Measurements from ENCODE around the gene CLASP1. TPM values are rescaled to one million over a fixed set of nuclear protein-coding genes. Genes with fewer than 3 reads are reported as not detected.
A peak's percentile ranks its signal among the peaks of the same experiment; 100 is the strongest.

The CLASP1 gene
- total RNA-seq, 2 experiments from 2014 or later: 62.3 to 76.1 TPM

DNA sequence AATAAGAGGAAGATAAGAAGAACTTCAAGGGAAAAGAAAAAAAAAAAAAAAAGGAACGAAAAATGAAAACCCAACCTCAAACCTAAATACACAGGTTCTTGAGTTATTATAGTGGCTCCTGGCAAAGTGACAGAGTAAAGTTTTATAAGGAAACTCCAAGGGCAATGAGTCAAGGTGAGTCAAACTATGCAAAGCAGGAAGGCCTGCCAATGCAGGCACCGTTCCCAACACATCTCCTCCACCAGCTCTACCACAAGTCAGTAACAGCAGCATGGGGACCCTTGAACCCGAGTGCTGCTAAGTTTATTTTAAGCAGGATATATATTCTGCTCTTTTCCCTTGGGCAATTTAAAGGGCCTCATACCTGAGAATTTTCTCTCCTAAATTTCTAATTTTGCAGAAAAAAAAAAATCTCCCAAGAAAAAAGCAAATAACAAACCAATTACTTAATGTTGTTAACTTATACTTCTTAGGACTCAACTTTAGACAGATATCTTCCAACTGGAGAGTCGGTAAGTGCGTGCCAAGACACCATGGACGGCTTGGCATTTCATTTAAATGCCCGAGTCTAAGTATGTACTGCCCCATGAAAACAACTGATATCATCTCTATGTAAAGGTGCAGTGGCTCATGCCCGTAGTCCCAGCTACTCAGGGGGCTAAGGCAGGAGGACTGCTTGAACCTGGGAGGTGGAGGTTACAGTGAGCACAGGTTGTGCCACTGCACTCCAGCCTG is 288.5 kb downstream of the CLASP1 start:
- ATAC-seq (no peak), DNase-seq (no peak)
- no peak overlapping the region for H3K27ac Mint-ChIP-seq
- peaks cover 4% of the 10 kb centered on the region for H3K4me1 Mint-ChIP-seq
- H3K27me3 Mint-ChIP-seq: no peaks in the 10 kb centered on the region
- H3K9me3 Mint-ChIP-seq (ENCODE audit: low read depth): no peaks in the 10 kb centered on the region
- peaks cover 23% of the 10 kb centered on the region for H3K36me3 Mint-ChIP-seq
- no peak overlapping the region for H3K4me3 Mint-ChIP-seq
- CTCF ChIA-PET: interaction anchor here (0.7 to 0.9 kb wide), 2 partner anchors 10 to 20 kb away, joined by 3 read pairs; no protein-coding TSS in a partner anchor

DNA sequence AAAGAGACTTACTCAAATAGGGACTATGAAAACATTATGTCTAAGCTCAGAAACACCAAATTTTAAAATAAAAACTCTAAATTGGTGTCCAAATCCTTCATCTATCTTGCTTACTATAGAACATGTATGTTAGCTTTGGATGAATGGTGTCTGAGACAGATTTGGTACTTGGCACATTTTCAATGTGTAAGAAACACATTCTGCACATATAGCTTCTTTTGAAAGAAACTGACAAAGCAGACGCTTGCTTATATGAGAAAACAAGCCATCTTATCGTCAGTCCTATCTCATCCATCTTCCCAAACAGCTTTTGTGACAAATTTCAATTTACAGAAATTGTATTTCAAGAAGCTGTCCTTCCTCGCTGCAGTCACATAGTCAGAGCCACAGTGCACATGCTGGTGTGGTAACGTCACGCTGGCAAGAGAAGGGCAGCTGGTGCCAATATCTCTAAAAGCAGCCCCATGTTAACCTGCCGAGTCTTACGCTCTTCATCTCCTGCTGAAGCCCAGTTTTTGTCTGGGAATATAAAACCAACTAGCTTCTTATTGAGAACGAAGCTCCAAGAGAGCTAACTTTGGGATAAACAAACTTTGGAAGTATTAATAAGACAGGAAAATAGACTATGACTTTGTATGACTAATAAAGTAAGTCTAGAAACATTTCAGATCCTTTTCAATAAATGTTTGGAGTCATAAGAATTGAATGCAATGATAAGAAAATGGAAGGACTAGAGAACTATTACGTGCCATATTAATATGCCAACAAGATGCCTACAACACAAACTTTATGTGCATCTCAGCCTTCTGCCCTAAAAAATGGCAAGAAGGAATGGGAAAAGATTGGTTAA is 289.3 kb downstream of the CLASP1 start:
- CTCF ChIA-PET: interaction anchor here (0.7 to 0.8 kb wide), 2 partner anchors 21 to 231 kb away, joined by 3 read pairs; no protein-coding TSS in a partner anchor
- no peak for ATAC-seq
- DNase-seq: no peak
- no peak overlapping the region for H3K27ac Mint-ChIP-seq
- H3K9me3 Mint-ChIP-seq (ENCODE audit: low read depth): no peaks in the 10 kb centered on the region
- peaks cover 4% of the 10 kb centered on the region for H3K4me1 Mint-ChIP-seq
- peaks cover 17% of the 10 kb centered on the region for H3K36me3 Mint-ChIP-seq
- H3K4me3 Mint-ChIP-seq: no peak overlapping the region
- H3K27me3 Mint-ChIP-seq: no peaks in the 10 kb centered on the region

DNA sequence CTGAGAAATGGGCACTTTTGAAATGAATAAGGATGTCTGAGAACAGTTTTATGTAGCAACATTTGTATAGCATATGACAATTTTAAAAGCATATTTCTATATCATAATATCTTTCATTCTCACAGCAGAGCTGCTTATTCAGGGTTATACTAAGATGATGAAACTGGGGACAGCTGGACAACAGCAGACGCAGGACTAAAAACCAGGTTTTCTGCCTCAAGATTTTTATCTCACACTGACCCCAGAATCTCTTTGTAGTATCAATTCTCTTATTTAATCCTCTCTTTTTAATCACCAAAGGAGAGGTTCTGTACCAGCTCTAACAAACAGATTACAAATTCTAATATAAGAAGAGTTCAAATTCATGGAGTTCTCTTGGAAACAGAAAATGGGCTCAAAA is 290.1 kb downstream of the CLASP1 start:
- Mint-ChIP-seq H3K4me1 (peaks cover 6% of the 10 kb centered on the region), H3K9me3 (ENCODE audit: low read depth) (no peaks in the 10 kb centered on the region), H3K4me3 (no peak overlapping the region), H3K27ac (no peak overlapping the region), H3K27me3 (no peaks in the 10 kb centered on the region), H3K36me3 (peaks cover 19% of the 10 kb centered on the region)
- ATAC-seq (no peak), DNase-seq (no peak)
- CTCF ChIA-PET: interaction anchor here (0.8 kb wide), 1 partner anchor 231 kb away, joined by 3 read pairs; no protein-coding TSS in a partner anchor

DNA sequence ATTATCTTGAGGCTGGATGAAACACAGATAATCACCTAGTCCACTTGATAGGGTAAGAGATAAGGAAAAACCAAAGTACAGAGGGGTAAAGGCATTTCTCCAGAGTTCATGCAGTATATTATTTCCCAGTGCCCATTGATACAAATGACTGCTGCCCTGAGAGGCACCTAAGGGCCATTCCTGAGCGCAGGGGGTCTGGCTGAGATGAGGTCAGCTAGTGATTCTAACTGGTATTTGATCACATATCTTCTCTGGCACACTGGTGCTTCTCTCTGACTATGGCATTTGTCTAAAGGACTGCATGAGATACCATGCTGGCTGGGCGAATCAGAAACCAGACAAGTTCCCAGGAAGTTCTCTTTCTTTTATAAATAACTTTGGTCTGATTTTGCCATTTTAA is 291.0 kb downstream of the CLASP1 start:
- Mint-ChIP-seq H3K4me3 (no peak overlapping the region), H3K27me3 (no peaks in the 10 kb centered on the region), H3K27ac (no peak overlapping the region), H3K36me3 (peaks cover 20% of the 10 kb centered on the region), H3K4me1 (peaks cover 6% of the 10 kb centered on the region), H3K9me3 (ENCODE audit: low read depth) (no peaks in the 10 kb centered on the region)
- DNase-seq (no peak), ATAC-seq (no peak)
- CTCF ChIA-PET: no interaction called here

DNA sequence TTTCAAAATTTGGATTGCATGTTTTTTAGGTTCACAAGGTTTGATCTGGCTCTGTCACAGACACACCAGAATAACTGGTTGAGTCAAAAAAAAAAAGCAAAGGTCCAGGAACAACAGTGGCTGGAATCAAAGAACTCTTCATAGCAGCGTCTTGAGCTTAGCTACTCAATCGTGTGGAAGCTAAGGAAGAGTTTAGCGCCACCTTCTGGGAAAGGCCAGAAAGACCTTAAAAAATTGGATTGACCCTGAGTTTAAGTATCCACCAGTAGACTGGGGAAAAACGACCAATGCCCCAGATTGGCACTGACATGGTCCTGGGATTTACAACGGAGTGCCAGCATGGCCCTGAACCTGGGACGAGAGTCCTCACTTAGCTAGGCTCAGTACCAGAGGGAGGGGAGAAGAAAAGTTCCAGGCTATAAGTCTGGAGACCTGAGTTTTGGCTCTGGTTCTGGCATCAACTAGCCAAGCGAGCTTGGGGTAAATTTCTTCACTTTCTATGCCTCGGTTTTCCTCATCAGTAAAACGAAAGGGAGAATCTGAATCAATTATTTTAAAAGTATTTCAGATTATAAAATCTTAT is 293.1 kb downstream of the CLASP1 start:
- ATAC-seq: peak; percentile 58
- no peak overlapping the region for H3K27ac Mint-ChIP-seq
- no peaks in the 10 kb centered on the region for H3K9me3 Mint-ChIP-seq (ENCODE audit: low read depth)

DNA sequence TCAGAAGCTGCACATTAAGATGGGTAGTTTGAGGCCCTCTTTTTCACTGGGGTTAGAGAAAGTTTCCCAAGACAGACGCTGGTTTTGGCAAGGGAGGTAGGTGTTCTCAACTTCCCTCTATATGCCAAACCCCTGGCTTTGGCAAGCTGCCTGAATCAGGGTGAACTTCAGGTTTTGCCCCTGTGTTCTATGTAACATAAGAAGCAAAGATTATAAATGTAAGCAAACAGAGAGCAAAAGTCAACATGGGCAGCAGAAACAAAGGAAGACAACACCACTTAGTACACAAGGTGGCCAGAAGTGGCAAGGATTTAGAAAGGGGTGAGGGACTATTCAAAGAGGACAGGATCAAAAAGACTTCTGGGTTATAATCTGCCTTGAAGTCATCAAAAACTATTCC is 293.8 kb downstream of the CLASP1 start:
- no peak for DNase-seq
- Mint-ChIP-seq H3K9me3 (ENCODE audit: low read depth) (no peaks in the 10 kb centered on the region), H3K4me3 (no peak overlapping the region), H3K36me3 (peaks cover 14% of the 10 kb centered on the region), H3K4me1 (peaks cover 6% of the 10 kb centered on the region), H3K27ac (no peak overlapping the region), H3K27me3 (no peaks in the 10 kb centered on the region)
- CTCF ChIA-PET: interaction anchor here (0.8 to 2.7 kb wide), 18 partner anchors 8 to 346 kb away, joined by 3 to 17 read pairs (median 4); no protein-coding TSS in a partner anchor
- ATAC-seq: no peak

More for the DNA sequence above, 293.1 kb downstream of the CLASP1 start:
- H3K4me1 Mint-ChIP-seq: peaks cover 6% of the 10 kb centered on the region
- H3K27me3 Mint-ChIP-seq: no peaks in the 10 kb centered on the region
- H3K4me3 Mint-ChIP-seq: no peak overlapping the region
- no peak for DNase-seq
- H3K36me3 Mint-ChIP-seq: peaks cover 14% of the 10 kb centered on the region
- CTCF ChIA-PET: interaction anchor here (0.8 to 2.7 kb wide), 18 partner anchors 9 to 346 kb away, joined by 3 to 17 read pairs (median 4); no protein-coding TSS in a partner anchor

DNA sequence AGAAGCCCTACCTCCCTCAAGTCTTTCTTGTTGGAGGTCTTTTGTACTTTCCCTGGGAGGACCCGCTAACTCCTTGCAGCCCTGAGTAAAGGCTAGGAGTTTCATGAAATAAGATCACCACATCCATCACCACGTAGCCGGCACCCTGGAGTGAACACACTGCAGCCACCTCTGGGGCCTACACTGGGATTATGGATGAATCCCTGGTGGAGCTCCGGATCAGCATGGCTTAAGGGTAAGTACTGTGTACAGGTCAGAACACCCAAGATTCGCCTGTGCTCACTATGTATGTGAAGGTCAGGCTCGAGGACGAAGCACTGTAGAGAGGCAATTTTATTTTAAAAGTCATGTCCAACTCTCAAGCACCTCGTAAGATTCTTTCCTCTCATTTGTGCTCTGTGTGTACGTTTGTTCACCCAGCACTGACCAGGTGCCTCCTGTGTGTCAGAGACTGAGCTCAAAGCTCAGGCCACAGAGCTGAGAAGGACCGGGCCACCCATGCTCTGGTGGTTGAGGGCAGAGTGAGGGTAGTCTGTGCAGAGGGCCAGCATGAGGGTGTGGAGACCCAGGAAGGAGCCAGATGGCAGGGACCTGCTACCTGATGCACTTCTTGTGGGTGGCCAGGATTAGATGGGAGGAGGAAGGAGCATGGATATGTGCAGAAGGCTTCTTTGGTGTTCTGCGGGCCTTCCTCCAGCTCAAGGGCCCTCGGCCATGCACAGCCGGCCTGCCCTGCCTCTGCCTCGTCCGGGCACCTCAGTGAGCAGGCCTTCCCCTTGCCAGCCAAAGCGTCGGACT is 297.5 kb downstream of the CLASP1 start:
- Mint-ChIP-seq H3K9me3 (ENCODE audit: low read depth) (no peaks in the 10 kb centered on the region), H3K27me3 (no peaks in the 10 kb centered on the region), H3K27ac (no peak overlapping the region), H3K4me3 (no peak overlapping the region), H3K36me3 (peaks cover 25% of the 10 kb centered on the region), H3K4me1 (peaks cover 4% of the 10 kb centered on the region)
- CTCF ChIA-PET: interaction anchor here (1.2 to 2.4 kb wide), 3 partner anchors 28 to 266 kb away, joined by 3 to 5 read pairs (median 3); no protein-coding TSS in a partner anchor
- DNase-seq: no peak
- ATAC-seq: no peak

DNA sequence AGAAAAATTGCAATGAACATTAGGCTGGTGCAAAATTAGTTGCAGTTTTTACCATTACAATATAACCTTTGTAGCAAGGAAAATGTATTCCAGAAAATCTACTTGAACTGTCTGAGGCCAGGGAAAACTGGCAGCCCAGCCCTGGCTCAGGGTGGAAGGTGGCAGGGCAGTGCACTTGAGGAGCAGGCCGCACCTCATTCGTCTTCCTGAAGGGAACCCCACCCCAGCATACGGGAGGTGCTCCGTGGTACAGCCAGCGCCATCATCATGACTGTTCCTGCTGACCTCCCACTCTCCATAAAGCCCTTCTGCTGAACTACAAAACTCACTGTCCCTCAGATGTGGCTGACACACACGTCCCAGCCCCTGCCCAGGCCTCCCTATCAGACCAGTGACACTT is 298.4 kb downstream of the CLASP1 start:
- CTCF ChIA-PET: interaction anchor here (1.2 kb wide), 1 partner anchor 40 kb away, joined by 3 read pairs; no protein-coding TSS in a partner anchor
- Mint-ChIP-seq H3K27me3 (no peaks in the 10 kb centered on the region), H3K4me3 (no peak overlapping the region), H3K9me3 (ENCODE audit: low read depth) (no peaks in the 10 kb centered on the region), H3K27ac (peak overlapping the region; percentile 2), H3K36me3 (peaks cover 29% of the 10 kb centered on the region), H3K4me1 (peaks cover 2% of the 10 kb centered on the region)
- DNase-seq (no peak), ATAC-seq (no peak)

DNA sequence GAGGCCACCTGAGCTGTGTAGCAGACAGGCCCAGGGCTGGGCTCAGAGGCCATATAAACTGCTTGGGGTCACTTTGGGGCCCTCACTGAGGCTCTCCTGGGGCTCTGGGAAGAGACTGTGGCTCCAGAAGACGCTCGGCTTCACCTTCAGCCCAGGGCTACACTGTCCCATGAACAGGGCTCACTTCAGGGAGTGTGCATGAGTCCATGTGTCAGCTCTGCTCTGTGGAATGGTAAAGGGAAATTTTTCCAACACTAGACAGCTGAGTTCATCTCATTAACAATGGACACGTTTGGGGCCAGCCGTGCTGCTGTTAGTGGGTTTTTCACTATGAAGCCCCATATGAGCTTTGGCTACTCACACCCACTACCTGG is 298.9 kb downstream of the CLASP1 start:
- peaks cover 30% of the 10 kb centered on the region for H3K36me3 Mint-ChIP-seq
- peaks cover 2% of the 10 kb centered on the region for H3K4me1 Mint-ChIP-seq
- H3K27ac Mint-ChIP-seq: no peak overlapping the region
- ATAC-seq (no peak), DNase-seq (no peak)
- no peak overlapping the region for H3K4me3 Mint-ChIP-seq
- CTCF ChIA-PET: interaction anchor here (1.2 kb wide), 1 partner anchor 39 kb away, joined by 3 read pairs; no protein-coding TSS in a partner anchor
- H3K27me3 Mint-ChIP-seq: no peaks in the 10 kb centered on the region
- no peaks in the 10 kb centered on the region for H3K9me3 Mint-ChIP-seq (ENCODE audit: low read depth)

DNA sequence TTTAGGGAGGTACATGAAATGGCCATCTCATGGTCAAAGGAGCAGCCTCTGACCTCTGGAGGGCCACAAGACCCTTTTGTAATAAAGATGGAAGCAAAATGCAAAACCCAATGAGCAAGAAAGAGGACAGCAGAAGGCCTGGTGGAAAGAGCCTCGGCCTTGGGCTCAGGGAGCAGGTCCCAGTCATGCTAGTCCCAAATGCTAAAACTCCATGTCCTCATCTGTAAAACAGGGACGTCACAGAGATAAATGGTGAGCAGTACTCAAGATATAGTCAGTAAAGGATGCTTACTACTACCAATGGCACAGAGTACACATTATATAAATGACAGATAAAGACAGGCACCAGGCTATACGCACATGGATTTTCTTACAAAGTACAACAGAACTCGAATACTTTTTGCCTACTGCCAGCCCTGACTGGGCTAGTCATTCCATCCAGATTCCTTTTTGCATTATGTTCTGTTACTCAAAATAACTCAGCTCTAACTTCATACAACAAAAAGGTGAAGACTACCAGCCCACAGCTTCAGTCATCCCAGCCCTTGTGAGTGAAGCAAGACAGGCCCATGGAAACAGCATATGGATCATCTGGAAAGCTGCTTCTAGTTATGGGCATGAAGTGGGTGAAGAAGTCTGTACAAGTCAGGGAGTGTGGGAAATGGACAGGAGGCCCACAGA is 299.4 kb downstream of the CLASP1 start:
- H3K27ac Mint-ChIP-seq: no peak overlapping the region
- ATAC-seq (no peak), DNase-seq (no peak)
- peaks cover 30% of the 10 kb centered on the region for H3K36me3 Mint-ChIP-seq
- CTCF ChIA-PET: interaction anchor here (1.2 kb wide), 1 partner anchor 39 kb away, joined by 3 read pairs; no protein-coding TSS in a partner anchor
- peaks cover 2% of the 10 kb centered on the region for H3K4me1 Mint-ChIP-seq
- no peaks in the 10 kb centered on the region for H3K9me3 Mint-ChIP-seq (ENCODE audit: low read depth)
- H3K4me3 Mint-ChIP-seq: no peak overlapping the region
- H3K27me3 Mint-ChIP-seq: no peaks in the 10 kb centered on the region

DNA sequence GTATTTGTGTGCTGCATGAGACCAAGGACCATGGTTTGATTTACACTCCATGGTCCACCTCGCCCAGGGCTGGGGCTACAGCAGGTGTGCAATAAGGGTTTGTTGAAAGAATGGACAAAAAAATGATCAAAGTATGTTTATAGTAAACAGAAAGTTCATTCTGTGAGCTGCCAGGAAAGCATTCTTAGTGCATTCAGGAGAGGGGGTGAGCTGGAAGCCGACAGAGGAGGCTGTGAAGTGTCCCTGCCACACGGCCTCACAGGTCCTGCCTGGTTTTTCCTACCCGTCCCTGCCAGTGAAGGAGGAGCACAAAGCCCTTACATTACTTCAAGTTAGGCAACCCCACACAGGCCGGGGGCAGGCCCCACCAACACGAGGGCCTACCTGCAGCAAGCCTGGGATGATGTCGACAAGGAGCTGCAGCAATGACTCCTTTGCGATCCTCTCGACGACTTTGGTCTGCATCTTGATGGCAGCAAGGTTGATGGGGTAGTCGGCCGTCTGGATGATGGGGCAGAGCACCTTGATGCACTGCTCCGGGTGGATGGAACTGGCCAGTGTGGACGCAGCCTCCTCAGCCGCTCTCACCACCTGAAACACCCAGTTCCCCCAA is 301.0 kb downstream of the CLASP1 start:
- no peaks in the 10 kb centered on the region for H3K4me1 Mint-ChIP-seq
- no peaks in the 10 kb centered on the region for H3K9me3 Mint-ChIP-seq (ENCODE audit: low read depth)
- H3K4me3 Mint-ChIP-seq: no peak overlapping the region
- H3K36me3 Mint-ChIP-seq: peaks cover 29% of the 10 kb centered on the region
- no peak for ATAC-seq
- CTCF ChIA-PET: interaction anchor here (1.3 kb wide), 1 partner anchor 8 kb away, joined by 5 read pairs; no protein-coding TSS in a partner anchor
- no peaks in the 10 kb centered on the region for H3K27me3 Mint-ChIP-seq
- no peak for DNase-seq
- H3K27ac Mint-ChIP-seq: no peak overlapping the region

DNA sequence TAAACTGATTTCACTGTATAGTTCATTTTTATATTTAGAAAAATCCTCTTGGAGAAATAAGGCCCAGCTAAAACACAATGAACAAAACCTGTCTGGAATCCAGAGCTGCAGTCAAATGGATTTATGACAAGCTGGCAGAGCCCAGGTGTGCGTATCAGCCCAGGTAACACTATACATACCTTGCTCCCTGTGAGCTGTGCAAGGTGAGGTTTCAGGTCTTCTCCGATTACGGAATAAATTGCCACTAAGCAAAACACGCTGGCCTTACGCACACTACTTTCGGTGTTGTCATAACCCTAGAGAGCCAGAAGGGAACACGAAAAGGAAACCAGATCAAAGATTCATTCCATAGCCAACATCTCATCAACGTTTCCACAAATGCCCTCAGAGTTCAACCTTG is 302.4 kb downstream of the CLASP1 start:
- CTCF ChIA-PET: interaction anchor here (1.3 kb wide), 1 partner anchor 9 kb away, joined by 5 read pairs; no protein-coding TSS in a partner anchor
- DNase-seq: no peak
- no peak for ATAC-seq
- no peak overlapping the region for H3K4me3 Mint-ChIP-seq
- no peaks in the 10 kb centered on the region for H3K9me3 Mint-ChIP-seq (ENCODE audit: low read depth)
- H3K36me3 Mint-ChIP-seq: peaks cover 32% of the 10 kb centered on the region
- H3K27ac Mint-ChIP-seq: no peak overlapping the region
- H3K4me1 Mint-ChIP-seq: no peaks in the 10 kb centered on the region
- H3K27me3 Mint-ChIP-seq: no peaks in the 10 kb centered on the region
